Sigmoid colon (tissue), 4 donors: Measurements from ENCODE around the gene LTBR.

Experiments
- POLR2A ChIP-seq, 2 donors: fragments of 450-650 bp; IDR thresholded peaks; one replicate each; pipeline ENCODE4 v1.6.1; 2016; ENCODE audit warnings: antibody characterized with exemption in 2 of 2, mild to moderate bottlenecking in 2 of 2, moderate library complexity in 2 of 2
- POLR2AphosphoS5 ChIP-seq, 4 donors: sonication (generic); formaldehyde crosslinking; IDR thresholded peaks; one replicate each; pipeline ENCODE4 v1.6.1; 2017; ENCODE audit warnings: antibody characterized with exemption in 4 of 4
- TF ChIP-seq, protein P1 (sequence below), 4 experiments: fragments of 450-650 bp in 3 of 4; fragments of 200-600 bp in 1 of 4; IDR thresholded peaks; one replicate each; pipeline ENCODE4 v1.5.1; 2016 to 2019; ENCODE audit warnings: antibody characterized with exemption in 4 of 4, mild to moderate bottlenecking in 3 of 4, moderate library complexity in 2 of 4

GRCh38 chr12:6336079-6336888, 47.7 kb upstream of the LTBR start:
- TF ChIP-seq POLR2A (IDR thresholded peaks at IDR 0.05): peak in 1 of 2 donors; percentile 34
- TF ChIP-seq POLR2AphosphoS5 (IDR thresholded peaks at IDR 0.05): peak; percentile 68 to 86 (median 72)
- TF ChIP-seq, protein P1, sequence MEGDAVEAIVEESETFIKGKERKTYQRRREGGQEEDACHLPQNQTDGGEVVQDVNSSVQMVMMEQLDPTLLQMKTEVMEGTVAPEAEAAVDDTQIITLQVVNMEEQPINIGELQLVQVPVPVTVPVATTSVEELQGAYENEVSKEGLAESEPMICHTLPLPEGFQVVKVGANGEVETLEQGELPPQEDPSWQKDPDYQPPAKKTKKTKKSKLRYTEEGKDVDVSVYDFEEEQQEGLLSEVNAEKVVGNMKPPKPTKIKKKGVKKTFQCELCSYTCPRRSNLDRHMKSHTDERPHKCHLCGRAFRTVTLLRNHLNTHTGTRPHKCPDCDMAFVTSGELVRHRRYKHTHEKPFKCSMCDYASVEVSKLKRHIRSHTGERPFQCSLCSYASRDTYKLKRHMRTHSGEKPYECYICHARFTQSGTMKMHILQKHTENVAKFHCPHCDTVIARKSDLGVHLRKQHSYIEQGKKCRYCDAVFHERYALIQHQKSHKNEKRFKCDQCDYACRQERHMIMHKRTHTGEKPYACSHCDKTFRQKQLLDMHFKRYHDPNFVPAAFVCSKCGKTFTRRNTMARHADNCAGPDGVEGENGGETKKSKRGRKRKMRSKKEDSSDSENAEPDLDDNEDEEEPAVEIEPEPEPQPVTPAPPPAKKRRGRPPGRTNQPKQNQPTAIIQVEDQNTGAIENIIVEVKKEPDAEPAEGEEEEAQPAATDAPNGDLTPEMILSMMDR (IDR thresholded peaks at IDR 0.05): no peak
